ENCODE data around the gene OR5M3.

The OR5M3 gene

GRCh38 chr11:56497010-56497409, 23.9 kb upstream of the OR5M3 start:
- H3K27me3 ChIP-seq (ENCODE audit: insufficient read depth, low read length, poor library complexity), result no peaks in the 10 kb centered on the region
- ATAC-seq (ENCODE audit: insufficient read depth, low read depth) (no peak), DNase-seq (no peak)
- H3K4me2 ChIP-seq (ENCODE audit: insufficient read depth, low read length), result no peak overlapping the region
- TF ChIP-seq CTCF (IDR thresholded peaks at IDR 0.05; ENCODE audit: borderline replicate concordance, extremely low read depth, low read length, poor library complexity, severe bottlenecking), result no peak
- H3K4me1 ChIP-seq (ENCODE audit: insufficient read depth, low read length), result no peaks in the 10 kb centered on the region
- no peaks in the 10 kb centered on the region for H4K20me1 ChIP-seq (ENCODE audit: insufficient read depth, low read length)
- no peak overlapping the region for H3K4me3 ChIP-seq (ENCODE audit: low read depth in 1 of 2, low read length in 2 of 2)
- no peak overlapping the region for H2AFZ ChIP-seq (ENCODE audit: low read depth, low read length)
- H3K27ac ChIP-seq (ENCODE audit: low read length), result no peak overlapping the region
- no peaks in the 10 kb centered on the region for H3K36me3 ChIP-seq (ENCODE audit: insufficient read depth, low read length)
- H3K9ac ChIP-seq (ENCODE audit: low read depth, low read length), result no peak overlapping the region
- H3K79me2 ChIP-seq (ENCODE audit: insufficient read depth, low read length), result no peaks in the 10 kb centered on the region
- H3K9me3 ChIP-seq (ENCODE audit: insufficient read depth, low read length, severe bottlenecking), result no peaks in the 10 kb centered on the region

GRCh38 chr11:56495117-56495516, 22.0 kb upstream of the OR5M3 start:
- no peaks in the 10 kb centered on the region for H3K27me3 ChIP-seq (ENCODE audit: insufficient read depth, low read length, poor library complexity)
- H4K20me1 ChIP-seq (ENCODE audit: insufficient read depth, low read length), result no peaks in the 10 kb centered on the region
- no peak overlapping the region for H3K4me2 ChIP-seq (ENCODE audit: insufficient read depth, low read length)
- TF ChIP-seq EZH2 (IDR thresholded peaks at IDR 0.05; ENCODE audit: borderline replicate concordance, low read depth, low read length, severe bottlenecking) (no peak), CTCF (IDR thresholded peaks at IDR 0.05; ENCODE audit: borderline replicate concordance, extremely low read depth, low read length, poor library complexity, severe bottlenecking) (no peak)
- H3K9me3 ChIP-seq (ENCODE audit: insufficient read depth, low read length, severe bottlenecking), result no peaks in the 10 kb centered on the region
- H3K4me3 ChIP-seq (ENCODE audit: low read depth in 1 of 2, low read length in 2 of 2), result no peak overlapping the region
- H3K27ac ChIP-seq (ENCODE audit: low read length), result no peak overlapping the region
- H2AFZ ChIP-seq (ENCODE audit: low read depth, low read length), result no peak overlapping the region
- H3K36me3 ChIP-seq (ENCODE audit: insufficient read depth, low read length), result no peaks in the 10 kb centered on the region
- H3K9ac ChIP-seq (ENCODE audit: low read depth, low read length), result no peak overlapping the region
- ATAC-seq (ENCODE audit: insufficient read depth, low read depth), result no peak
- DNase-seq, result no peak
- no peaks in the 10 kb centered on the region for H3K79me2 ChIP-seq (ENCODE audit: insufficient read depth, low read length)
- H3K4me1 ChIP-seq (ENCODE audit: insufficient read depth, low read length), result no peaks in the 10 kb centered on the region

GRCh38 chr11:56491270-56491669, 18.1 kb upstream of the OR5M3 start, which contains the start of gene OR5M8:
Gene OR5M8 (minus strand): TSS chr11:56491370. CDS start chr11:56491370, 0 bp downstream.
- Histone ChIP-seq H3K4me2 (ENCODE audit: insufficient read depth, low read length) (no peak within 1 kb of the TSS), H3K27ac (ENCODE audit: low read length) (no peak within 1 kb of the TSS)
- no peak for ATAC-seq (ENCODE audit: insufficient read depth, low read depth)

More at GRCh38 chr11:56491270-56491669, 18.1 kb upstream of the OR5M3 start, which contains the start of gene OR5M8:
- no peak for DNase-seq
- no peaks in the 10 kb centered on the region for H3K4me1 ChIP-seq (ENCODE audit: insufficient read depth, low read length)
- H2AFZ ChIP-seq (ENCODE audit: low read depth, low read length), result no peak within 1 kb of the TSS
- no peak within 1 kb of the TSS for H3K4me3 ChIP-seq (ENCODE audit: low read depth in 1 of 2, low read length in 2 of 2)
- no peaks in the 10 kb centered on the region for H4K20me1 ChIP-seq (ENCODE audit: insufficient read depth, low read length)
- H3K79me2 ChIP-seq (ENCODE audit: insufficient read depth, low read length), result no peaks in the 10 kb centered on the region
- no peaks in the 10 kb centered on the region for H3K9me3 ChIP-seq (ENCODE audit: insufficient read depth, low read length, severe bottlenecking)
- no peak for TF ChIP-seq EZH2 (IDR thresholded peaks at IDR 0.05; ENCODE audit: borderline replicate concordance, low read depth, low read length, severe bottlenecking)
- no peak for TF ChIP-seq CTCF (IDR thresholded peaks at IDR 0.05; ENCODE audit: borderline replicate concordance, extremely low read depth, low read length, poor library complexity, severe bottlenecking)
- H3K9ac ChIP-seq (ENCODE audit: low read depth, low read length), result no peak within 1 kb of the TSS
- no peaks in the 10 kb centered on the region for H3K36me3 ChIP-seq (ENCODE audit: insufficient read depth, low read length)
- H3K27me3 ChIP-seq (ENCODE audit: insufficient read depth, low read length, poor library complexity), result no peaks in the 10 kb centered on the region
